ENCODE measurements around the gene METAP1.
A peak's percentile ranks its signal among the peaks of the same experiment; 100 is the strongest.
"Not testable (repeated sequence)": the region's sequence is repeated elsewhere in the genome, so short reads cannot be mapped to it uniquely, and the experiment has no call there.

The METAP1 gene

DNA sequence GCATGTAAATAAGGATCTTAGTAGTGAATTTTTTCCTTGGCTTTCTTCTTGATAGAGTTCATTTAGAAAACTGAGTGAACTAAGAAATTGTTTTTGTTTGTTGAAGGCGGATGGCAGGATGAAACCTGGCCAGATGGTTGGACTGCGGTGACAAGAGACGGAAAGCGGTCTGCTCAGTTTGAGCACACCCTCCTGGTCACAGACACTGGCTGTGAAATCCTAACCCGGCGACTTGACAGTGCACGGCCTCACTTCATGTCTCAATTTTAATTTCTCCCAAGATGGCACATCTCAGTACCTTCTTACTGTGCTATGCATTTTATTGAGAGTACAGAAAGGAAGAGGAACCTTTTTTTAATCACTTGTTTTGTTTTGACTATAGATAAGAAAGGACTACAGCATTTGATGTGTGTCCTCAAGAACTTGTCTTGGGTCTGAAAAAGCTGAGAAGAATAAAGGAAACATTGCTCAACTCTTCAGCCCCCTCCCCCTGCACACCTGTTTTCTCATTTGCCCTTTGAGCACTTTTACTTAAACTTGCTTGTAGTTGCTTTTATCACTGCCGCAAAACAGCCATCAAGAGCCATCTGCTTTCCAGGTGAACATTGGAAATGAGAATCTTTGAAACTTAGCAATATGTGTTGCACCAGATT is 65.7 kb downstream of the METAP1 start:
- no peak for DNase-seq

DNA sequence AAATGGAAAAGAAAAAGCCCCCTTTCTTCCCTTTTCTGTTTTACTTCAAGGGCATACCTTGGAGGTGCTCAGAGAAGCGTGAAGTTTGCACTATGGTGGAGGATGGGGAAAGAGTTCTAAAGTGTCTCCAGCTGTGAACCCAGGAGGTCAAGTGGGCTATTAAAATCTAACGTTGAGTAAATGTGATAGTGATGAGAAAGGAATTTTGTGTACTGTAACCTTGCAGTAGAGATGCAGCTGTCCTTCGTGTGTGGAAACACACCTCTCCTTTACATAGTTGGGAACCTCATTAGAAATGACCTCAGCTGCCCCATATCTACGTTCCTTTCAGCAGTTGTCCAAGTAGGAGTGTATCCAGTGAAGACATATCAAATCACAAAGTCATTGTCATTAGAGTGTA is 66.6 kb downstream of the METAP1 start:
- no peak for DNase-seq

DNA sequence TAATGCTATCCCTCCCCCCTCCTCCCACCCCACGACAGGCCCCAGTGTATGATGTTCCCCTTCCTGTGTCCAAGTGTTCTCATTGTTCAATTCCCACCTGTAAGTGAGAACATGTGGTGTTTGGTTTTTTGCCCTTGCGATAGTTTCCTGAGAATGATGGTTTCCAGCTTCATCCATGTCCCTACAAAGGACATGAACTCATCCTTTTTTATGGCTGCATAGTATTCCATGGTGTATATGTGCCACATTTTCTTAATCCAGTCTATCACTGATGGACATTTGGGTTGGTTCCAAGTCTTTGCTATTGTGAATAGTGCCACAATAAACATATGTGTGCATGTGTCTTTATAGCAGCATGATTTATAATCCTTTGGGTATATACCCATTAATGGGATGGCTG is 70.0 kb downstream of the METAP1 start:
- not testable (repeated sequence) for DNase-seq

DNA sequence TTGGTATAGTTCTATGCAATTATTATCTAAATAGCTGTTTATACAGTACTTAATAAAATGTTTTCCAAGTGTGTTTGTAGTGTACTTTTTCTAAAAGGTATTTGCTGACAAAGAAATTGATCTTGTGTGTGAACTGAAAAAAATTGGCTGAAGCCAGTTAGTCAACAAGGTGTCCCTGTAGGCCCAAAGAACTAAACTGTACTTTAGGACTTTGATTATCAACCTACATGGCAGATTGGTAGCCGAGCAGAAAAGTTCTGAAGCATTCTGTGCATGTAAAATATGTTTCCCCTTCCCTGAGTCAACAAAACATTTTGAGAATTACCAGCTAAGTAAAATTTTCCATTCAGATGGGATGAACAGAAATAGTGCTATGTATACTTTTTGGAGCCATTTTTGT is 72.1 kb downstream of the METAP1 start:
- no peak for DNase-seq

DNA sequence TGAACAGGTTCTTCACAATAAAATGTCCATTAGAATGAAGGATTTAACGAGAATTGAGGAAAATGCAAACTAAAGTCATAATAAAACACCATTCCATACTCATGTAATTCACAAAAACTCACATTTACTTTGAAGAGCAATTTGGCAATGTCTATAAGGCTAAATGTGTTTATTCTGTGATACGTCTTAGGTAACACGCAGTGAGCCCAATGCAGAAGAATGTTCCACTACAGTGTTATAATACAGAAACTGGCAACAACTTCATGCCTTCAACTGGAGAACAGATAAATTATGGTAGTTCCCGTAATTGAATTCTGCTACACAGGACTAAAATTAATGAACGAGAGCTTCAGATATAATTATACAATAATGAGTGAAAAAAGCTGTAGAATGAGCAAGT is 75.6 kb downstream of the METAP1 start:
- no peak for DNase-seq

DNA sequence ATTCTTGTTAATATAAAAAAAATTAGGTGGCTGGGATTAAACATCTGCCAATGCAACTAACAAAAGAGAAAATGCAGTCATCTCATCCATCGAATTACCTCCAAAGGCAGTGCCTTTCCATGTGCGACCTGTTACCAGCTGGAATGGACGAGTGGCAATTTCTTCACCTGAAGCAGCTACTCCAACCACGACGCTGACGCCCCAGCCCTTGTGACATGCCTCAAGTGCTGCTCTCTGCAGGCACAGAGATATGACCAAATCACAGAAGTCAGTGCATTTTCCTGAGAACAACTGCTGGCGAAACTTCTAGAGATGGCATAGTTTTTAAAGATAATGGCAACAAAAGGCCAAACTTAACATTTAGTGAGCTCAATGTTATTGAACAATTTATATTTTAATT is 79.3 kb downstream of the METAP1 start:
- no peak for DNase-seq

DNA sequence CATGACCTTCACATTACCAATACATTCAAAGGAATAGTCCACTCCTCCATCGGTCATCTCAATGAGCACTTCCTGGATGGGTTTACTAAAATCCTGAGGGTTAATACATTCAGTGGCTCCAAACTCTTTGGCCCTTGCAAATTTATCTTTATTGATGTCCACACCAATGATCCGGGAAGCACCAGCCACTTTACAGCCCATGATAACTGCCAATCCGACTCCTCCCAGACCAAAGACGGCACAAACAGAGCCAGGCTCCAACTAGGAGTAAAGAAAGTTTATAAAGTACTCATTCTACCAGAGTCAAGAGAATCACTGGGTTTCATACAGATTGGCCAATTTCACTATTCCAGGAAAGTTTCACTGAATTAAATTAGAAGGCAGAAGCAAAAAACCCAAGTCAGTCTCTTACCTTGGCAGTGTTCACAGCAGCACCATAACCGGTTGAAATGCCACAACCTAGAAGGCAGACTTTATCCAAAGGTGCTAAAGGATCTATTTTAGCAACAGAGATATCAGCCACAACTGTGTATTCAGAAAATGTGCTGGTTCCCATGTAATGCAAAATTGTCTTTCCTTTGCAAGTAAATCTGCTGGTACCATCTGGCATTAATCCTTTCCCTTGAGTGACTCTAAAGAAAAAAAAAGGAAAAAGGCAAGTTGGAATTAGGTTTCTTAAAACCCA is 80.9 kb downstream of the METAP1 start:
- DNase-seq = no peak

DNA sequence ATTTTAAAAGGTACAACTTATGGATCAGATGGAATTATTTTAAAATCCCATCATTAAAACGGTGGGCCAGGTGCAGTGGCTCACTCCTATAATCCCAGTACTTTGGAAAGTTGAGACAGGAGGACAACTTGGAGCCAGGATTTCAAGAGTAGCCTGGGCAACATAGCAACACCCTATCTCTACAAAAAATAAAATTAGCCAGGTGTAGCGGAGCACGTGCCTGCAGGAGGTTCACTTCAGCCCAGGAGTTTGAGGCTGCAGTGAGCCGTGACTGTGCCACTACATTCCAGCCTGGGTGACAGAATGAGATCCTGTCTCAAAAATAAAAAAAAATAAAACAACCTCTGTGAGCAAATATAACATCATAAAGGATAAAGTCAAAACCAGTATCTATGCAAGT is 81.7 kb downstream of the METAP1 start:
- no peak for DNase-seq

DNA sequence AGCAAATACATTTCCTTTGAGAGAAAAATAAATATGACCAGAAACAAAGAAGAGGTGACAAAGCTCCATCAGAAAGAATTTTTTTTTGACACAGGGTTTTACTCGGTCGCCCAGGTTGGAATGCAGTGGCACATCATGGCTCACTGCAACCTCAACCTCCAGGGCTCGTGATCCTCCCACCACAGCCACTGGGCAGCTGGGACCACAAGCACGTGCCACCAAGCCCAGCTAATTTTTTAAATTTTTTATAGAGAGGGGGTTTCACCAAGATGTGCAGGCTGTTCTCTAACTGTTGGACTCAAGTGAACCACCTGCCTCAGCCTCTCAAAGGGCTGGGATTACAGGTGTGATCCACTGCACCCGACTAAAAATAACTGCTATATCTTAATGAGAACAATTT is 82.8 kb downstream of the METAP1 start:
- no peak for DNase-seq

DNA sequence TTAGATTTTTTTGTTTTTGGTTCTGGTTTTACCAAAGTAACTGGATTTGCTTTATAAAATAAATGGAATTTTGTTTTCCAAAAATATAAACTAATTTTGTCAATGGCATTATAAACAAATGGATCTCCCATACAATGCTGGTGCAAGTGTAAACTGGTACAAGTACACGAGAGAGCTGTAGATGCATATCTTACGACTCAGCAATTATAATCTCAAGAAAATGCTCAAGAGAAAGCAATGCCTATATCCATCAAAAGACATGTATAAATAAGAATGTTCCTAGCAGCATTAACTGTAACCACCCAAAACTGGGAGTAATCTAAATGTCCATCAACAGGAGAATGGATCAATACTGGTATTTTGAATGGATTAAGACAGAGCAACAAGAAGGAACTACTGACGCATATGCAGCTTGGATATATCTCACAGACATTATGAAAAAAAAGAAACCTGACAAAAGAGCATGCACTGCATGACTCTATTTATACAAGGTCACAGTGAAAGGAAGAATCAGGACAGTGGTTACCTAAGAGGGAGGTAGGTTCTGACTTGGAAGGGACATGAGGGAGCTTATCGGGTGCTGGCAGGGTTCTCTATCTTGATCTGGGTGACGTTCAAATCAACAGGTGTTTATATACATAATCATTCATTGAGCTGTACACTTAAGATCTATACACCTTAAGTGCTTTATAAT is 83.6 kb downstream of the METAP1 start:
- DNase-seq = no peak

DNA sequence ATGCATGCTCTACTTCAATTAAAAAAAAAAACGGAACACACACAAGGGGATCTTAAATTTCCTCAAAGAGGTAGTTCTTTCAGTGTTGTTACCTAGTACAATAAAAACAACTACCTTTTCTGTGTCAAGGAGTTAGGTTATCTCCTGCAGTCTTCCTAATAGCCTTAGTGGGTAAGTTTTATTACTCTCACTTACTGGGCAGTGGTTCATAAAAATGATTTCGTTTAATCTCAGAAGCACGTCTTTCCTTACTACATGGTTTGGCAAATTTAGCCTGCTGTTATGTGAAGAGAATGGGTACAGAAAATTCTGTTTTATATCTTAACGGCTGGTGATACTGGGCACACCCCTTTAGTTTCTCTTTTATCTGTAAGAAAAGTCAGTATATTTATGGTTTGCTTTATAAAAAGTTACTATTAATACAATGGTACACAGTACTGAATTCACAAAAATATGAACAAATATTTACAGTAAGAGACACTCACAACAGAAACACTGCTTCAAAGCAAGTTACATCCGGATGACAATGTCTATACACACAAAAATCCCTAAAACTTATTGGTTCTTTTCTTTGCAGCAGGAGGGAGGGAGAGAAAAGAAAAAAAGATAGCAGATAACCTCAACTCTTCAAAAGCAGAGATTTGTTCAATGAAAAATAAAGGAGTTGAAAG is 84.2 kb downstream of the METAP1 start:
- DNase-seq = no peak

DNA sequence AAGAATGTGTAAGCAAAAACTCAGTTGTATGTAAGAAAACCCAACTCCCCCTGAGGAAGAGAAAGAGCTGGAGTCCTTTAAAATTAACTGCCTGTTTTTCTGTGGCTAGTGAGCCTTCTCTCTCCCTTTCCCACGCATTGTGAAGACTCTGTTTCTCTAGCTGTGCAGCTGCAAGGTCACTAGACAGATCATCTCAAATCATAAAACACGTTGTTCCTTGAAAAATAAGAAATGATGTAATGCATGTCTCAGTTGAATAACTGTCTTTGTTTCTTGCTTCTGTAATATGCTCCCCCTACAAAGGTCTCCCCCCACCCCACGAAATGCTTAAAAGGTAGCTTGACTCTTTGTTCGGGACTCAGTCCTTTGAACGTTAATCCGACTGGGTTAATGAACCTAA is 85.3 kb downstream of the METAP1 start:
- DNase-seq = not testable (repeated sequence)

DNA sequence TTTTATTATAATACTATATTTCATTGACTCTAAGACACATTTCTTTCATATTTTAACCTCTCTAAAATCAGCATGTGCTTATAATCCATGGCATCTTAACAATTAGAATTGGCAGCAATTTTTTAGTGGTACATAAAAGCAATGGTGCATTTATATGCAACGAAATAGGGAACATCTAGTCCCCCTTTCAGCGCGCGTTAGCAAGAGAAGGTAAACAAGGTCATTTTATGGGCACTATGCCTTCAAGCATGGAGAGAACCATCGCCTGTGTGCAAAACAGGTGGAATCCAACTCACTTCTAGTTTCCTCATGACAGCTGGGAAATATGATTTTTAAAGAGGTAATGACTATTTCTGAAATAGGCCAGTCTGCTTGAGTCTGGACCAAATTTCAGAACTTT is 86.7 kb downstream of the METAP1 start:
- DNase-seq = no peak

DNA sequence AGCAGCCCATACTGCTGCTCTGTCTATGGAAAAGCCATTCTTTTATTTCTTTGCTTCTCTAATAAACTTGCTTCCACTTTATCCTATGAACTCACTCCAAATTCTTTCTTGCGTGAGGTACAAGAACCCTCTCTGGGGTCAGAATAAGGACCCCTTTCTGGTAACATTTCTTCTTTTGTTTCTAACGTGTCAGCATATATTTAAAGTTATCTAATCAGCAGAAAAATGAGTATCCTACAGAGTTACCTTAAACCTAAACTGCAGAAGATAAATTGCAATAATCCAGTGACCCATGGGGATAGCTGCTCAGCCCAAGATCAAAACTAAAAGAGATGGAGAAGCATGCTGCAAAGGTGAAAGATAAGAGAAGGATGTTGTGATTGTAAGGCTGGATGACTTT is 89.1 kb downstream of the METAP1 start:
- DNase-seq = no peak

DNA sequence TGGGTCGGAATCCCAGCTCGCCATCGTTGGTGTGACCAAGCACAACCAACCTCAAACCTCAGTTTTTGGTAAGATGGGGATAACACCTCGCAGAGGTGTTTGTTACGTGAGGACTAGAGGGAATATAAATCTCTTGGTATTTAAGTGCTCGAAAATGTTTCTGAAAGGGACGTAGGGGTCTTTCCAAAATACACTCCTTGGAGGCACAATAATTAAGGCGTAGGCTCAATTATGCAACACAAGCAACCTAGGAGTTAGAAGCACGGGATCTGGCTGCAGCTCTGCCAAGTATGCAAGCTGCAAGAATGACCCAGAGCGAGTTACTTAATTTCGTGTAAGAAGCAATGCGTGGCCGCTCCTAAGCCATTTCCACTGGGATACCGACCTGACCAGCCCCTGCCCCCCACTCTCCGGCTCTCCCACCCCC is 92.5 kb downstream of the METAP1 start:
- DNase-seq = peak; percentile 58 to 65 (median 62)

DNA sequence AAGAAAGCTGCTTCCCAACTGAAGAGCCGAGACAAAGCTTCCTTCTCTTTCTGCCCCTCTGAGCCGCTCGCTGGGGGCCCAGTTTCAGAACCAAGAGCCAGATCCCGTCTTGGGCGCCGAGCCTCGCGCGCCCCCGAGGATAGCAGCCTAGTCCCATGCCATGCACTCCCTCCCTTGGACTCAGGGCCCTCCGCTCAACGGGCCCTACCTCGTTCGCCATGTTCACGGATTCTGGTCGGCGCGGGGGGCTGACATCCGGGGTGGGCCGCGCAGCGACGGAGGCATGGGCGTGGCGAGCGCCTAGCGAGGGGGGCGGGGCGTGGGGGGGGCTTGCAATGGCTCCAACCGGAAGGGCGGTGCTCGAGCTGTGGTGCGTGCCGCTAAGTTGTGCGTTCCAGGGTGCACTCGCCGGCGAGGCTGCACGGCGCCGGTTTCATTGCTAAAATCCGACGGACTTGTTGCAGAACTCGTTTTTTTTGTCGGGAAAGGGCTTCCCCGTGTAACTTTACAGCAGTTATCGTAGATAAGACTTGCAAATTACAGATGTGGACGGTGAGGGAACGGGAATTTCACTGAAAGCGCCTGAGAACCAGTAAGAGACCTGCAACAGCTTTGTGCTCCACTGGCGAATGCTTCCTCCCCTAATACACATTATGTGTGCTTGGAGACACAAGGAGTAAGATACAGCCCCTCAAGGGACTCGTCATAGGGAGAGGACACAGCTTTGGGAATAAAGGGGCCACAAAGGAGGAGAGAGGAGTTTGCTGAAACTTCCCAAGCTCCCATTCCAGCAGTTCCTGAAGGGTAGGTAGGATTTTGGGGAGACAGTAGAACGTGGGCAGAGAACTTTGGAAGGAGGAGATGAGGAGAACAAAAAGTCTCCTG is 93.2 kb downstream of the METAP1 start, which contains the start of gene ADH5:
Gene ADH5, minus strand, starts transcription at position 308 of the 885 bp plus-strand sequence. Its CDS starts 88 bp downstream, at position 220.
- peak; percentile 76 to 93 (median 90) for DNase-seq

DNA sequence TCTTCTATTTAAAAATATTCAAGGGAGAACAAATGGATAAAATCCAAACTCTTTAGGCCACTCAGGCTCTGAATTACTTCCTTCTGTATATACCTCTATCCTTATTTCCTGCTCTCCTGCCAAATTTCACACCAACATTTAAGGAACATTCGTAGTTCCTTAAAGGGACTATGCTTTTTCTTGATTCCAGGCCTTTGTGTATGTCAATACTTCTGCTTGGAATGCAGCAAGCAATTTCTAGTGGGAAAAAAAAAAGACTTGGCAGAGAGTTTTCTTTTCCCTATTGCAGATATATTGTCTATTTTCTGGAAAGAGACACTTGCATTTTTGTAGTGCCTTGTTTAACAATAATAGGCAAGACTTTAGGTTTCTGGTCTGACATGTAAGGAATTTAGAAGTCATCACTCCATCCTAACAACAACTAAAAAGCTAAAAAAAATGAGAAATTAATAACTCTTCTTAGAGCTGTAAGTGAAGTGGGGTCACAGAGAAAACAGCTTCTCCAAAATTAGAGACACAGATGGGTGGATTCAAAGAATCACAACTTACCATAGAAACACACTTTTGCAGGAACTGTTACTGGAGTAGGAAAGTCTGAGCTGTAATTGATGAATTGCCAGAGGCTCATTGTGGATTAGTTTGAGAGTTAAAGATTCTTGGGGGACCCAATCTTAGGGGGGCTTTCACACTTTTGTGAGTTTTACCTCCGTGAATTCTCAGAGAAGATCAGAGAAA is 95.1 kb downstream of the METAP1 start:
- no peak for DNase-seq

DNA sequence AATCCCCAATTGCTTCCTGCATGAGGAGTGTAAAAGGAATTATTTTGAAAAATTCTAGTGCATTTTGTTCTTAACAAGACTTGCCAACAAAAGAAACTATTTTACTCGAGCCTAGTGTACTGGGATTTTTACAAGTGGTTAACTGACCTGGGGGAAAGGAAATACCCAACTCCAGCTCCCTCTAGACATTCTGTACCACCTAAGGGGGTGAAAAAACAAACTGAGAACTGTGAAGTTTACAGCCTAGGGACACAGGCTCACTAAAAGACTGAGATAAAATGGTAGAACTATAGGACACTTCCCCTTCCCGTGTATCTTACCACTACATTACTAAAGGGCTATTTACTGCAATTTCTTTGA is 95.7 kb downstream of the METAP1 start:
- no peak for DNase-seq

DNA sequence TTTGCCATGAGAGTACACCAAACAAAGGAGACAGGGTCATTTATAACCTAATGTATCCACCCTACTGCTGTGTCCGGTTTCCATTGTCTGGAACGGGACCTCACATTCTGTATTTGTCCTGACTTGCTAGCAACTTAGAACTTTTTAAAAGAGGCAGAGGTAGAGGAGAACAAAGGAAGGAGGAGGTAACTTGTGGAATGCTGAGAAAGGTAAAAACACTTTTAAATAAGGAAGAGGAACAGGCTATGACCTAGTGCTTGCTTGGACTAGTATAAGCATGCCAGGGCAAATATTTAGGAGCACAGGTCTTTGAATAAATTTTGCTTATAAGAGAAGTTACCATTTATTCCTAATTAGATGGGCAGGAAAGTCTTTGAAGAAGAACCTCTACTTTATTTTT is 96.3 kb downstream of the METAP1 start:
- not testable (repeated sequence) for DNase-seq

DNA sequence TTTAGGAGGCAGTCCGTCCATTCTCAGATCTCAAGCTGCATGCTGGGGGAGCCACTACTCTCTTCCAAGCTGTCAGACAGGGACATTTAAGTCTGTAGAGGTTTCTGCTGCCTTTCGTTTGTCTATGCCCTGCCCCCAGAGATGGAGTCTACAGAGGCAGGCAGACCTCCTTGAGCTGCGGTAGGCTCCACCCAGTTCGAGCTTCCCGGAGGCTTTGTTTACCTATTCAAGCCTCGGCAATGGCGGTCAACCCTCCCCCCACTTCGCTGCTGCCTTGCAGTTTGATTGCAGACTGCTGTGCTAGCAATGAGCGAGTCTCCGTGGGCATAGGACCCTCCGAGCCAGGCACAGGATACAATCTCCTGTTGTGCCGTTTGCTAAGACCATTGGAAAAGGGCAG is 103.8 kb downstream of the METAP1 start:
- no peak for DNase-seq

DNA sequence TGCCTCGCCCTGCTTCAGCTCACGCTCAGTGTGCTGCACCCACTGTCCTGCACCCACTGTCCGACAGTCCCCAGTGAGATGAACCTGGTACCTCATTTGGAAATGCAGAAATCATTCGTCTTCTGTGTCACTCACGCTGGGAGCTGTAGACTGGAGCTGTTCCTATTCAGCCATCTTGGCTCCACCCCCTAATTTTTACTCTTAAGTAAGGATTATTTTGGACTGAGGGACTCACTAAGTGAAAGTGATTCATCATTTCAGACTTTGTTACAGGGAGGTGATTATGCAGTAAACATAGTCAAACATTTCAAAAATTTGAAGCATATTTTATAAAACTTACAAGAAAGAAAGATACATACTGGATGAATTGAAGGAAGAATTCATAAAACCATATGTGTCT is 104.3 kb downstream of the METAP1 start:
- not testable (repeated sequence) for DNase-seq

DNA sequence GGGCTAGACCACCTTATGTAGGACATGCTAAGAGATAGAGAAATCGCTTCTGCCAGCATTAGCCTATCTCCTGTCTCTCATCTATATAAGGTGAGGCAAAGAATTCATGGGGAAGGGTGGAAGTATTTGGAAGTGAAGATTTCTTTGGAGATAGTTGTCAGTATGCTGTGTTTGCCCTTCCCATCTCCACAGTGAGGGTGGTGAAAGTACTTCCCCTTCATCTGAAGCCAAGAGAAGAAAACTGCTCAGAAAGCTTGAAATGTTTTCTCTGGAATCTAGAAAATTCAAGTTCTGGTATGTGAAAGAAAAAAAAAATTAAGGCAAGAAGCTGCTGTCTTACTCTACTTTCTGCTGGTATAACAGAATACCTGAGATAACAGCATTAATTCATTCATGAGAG is 105.4 kb downstream of the METAP1 start:
- no peak for DNase-seq

Measured in suppressor macrophage treated with lipopolysaccharide for 1 hour (primary cell).